ENCODE data around the gene CENATAC. TPM values are rescaled to one million over a fixed set of nuclear protein-coding genes. Genes with fewer than 3 reads are reported as not detected.

CENATAC gene
- total RNA-seq, 1 experiment from 2014 or later: 55.2 TPM

GRCh38 chr11:119011476-119012053 is 13.6 kb downstream of the CENATAC start:
- Histone ChIP-seq H3K9me3 (ENCODE audit: control insufficient read depth, low read depth, low read length) (no peaks in the 10 kb centered on the region), H3K79me1 (ENCODE audit: insufficient read depth, low read depth, low read length, poor library complexity, severe bottlenecking) (peaks cover 2% of the 10 kb centered on the region), H3K4ac (ENCODE audit: low read depth, low read length) (no peak overlapping the region), H3K14ac (ENCODE audit: insufficient read depth, low read length) (no peak overlapping the region), H3K79me2 (ENCODE audit: insufficient read depth, low read length) (no peaks in the 10 kb centered on the region), H3K4me2 (ENCODE audit: insufficient read depth, insufficient read length, low read length) (no peak overlapping the region), H2AK5ac (ENCODE audit: insufficient read length, low read length) (no peak overlapping the region), H3K23ac (ENCODE audit: insufficient read length, low read depth, low read length) (no peak overlapping the region), H2BK15ac (ENCODE audit: low read depth, low read length) (no peak overlapping the region), H3K27ac (ENCODE audit: insufficient read length, low read depth, low read length) (no peak overlapping the region), H3K18ac (ENCODE audit: insufficient read length, low read depth, low read length) (no peak overlapping the region), H3K4me1 (ENCODE audit: insufficient read depth, low read length) (no peaks in the 10 kb centered on the region), H2BK12ac (ENCODE audit: insufficient read length, low read depth, low read length) (no peak overlapping the region), H4K8ac (replicated peaks; ENCODE audit: insufficient read length, low read depth, low read length) (no peak overlapping the region), H2BK5ac (ENCODE audit: insufficient read length, low read length) (no peak overlapping the region), H2BK20ac (ENCODE audit: low read depth, low read length, poor library complexity, severe bottlenecking) (no peak overlapping the region), H4K5ac (ENCODE audit: insufficient read length, low read depth, low read length) (no peak overlapping the region), H3K9ac (ENCODE audit: extremely low read depth, insufficient read length, low read length) (no peak overlapping the region), H2AFZ (ENCODE audit: low read length) (no peak overlapping the region), H4K91ac (ENCODE audit: insufficient read length, low read depth, low read length) (no peak overlapping the region), H3K56ac (ENCODE audit: insufficient read length, low read depth, low read length) (no peak overlapping the region), H3T11ph (ENCODE audit: low read length) (no peak overlapping the region), H2BK120ac (ENCODE audit: low read depth, low read length, poor library complexity, severe bottlenecking) (no peak overlapping the region), H4K20me1 (ENCODE audit: control insufficient read depth, insufficient read depth, insufficient read length) (no peaks in the 10 kb centered on the region), H3K23me2 (ENCODE audit: insufficient read length, low read depth, low read length, poor library complexity, severe bottlenecking) (no peaks in the 10 kb centered on the region), H3K27me3 (ENCODE audit: insufficient read depth, low read length) (no peaks in the 10 kb centered on the region)
- Mint-ChIP-seq H3K4me3 (no peak overlapping the region), H3K27ac (no peak overlapping the region; a peak in 1 of 7 replicates), H3K9me3 (no peaks in the 10 kb centered on the region), H3K4me1 (peaks cover 0 to 6% of the 10 kb centered on the region in 2 experiments; a peak in 2 of 4 replicates), H3K36me3 (ENCODE audit: insufficient read depth in 1 of 3, low read depth in 3 of 3) (peaks cover 54 to 92% (median 76%) of the 10 kb centered on the region in 3 experiments; a peak in 6 of 7 replicates), H3K27me3 (ENCODE audit: low read depth) (no peaks in the 10 kb centered on the region)
- DNase-seq: no peak
- no CpG with 5 or more reads among the region's 6 CpGs for WGBS (ENCODE audit: extremely low coverage, insufficient read length, low lambda C conversion rate)
- TF ChIP-seq, protein P1, sequence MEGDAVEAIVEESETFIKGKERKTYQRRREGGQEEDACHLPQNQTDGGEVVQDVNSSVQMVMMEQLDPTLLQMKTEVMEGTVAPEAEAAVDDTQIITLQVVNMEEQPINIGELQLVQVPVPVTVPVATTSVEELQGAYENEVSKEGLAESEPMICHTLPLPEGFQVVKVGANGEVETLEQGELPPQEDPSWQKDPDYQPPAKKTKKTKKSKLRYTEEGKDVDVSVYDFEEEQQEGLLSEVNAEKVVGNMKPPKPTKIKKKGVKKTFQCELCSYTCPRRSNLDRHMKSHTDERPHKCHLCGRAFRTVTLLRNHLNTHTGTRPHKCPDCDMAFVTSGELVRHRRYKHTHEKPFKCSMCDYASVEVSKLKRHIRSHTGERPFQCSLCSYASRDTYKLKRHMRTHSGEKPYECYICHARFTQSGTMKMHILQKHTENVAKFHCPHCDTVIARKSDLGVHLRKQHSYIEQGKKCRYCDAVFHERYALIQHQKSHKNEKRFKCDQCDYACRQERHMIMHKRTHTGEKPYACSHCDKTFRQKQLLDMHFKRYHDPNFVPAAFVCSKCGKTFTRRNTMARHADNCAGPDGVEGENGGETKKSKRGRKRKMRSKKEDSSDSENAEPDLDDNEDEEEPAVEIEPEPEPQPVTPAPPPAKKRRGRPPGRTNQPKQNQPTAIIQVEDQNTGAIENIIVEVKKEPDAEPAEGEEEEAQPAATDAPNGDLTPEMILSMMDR (conservative IDR thresholded peaks at IDR 0.05): no peak
